DND-41 (cell line): ENCODE results near the gene PBOV1.

Source experiments
- ATAC-seq: fragments of 200-7000 bp; cut with Tn5 transposase; 3 replicates; pipeline ENCODE4 v1.9.1; 2021; ENCODE audit warnings: low read depth; ENCODE audit not compliant: insufficient read depth
- DNase-seq: peaks from one replicate; pipeline ENCODE4 v3.0.0-alpha.2; 2020
- H2AFZ ChIP-seq: 2 replicates; pipeline ENCODE4 v1.6.0; 2012; ENCODE audit warnings: low read depth, low read length
- H3K27ac ChIP-seq: 2 replicates; pipeline ENCODE4 v1.5.1; 2012; ENCODE audit warnings: low read length, inconsistent platforms
- H3K27me3 ChIP-seq: fragments of 200-600 bp; sonication (generic); 2 replicates; pipeline ENCODE4 v1.6.0; 2012; ENCODE audit warnings: low read length, mild to moderate bottlenecking, inconsistent platforms; ENCODE audit not compliant: insufficient read depth, poor library complexity
- H3K36me3 ChIP-seq: 2 replicates; pipeline ENCODE4 v1.5.1; 2012; ENCODE audit warnings: low read length, inconsistent platforms; ENCODE audit not compliant: insufficient read depth
- H3K4me1 ChIP-seq: 2 replicates; pipeline ENCODE4 v1.5.1; 2012; ENCODE audit warnings: mild to moderate bottlenecking, low read length; ENCODE audit not compliant: insufficient read depth
- H3K4me2 ChIP-seq: 2 replicates; pipeline ENCODE4 v1.6.0; 2012; ENCODE audit warnings: mild to moderate bottlenecking, moderate library complexity, low read length, inconsistent platforms; ENCODE audit not compliant: insufficient read depth
- H3K4me3 ChIP-seq, 2 experiments: fragments of 200-600 bp in 1 of 2; shearing (Covaris generic) in 1 of 2; 2 replicates each; pipeline ENCODE4 v1.5.1; 2012 to 2016; ENCODE audit warnings: inconsistent platforms in 2 of 2, low read length in 2 of 2, mild to moderate bottlenecking in 2 of 2, low read depth in 1 of 2, moderate library complexity in 1 of 2
- H3K79me2 ChIP-seq: 2 replicates; pipeline ENCODE4 v1.6.0; 2012; ENCODE audit warnings: low read length, inconsistent platforms; ENCODE audit not compliant: insufficient read depth
- H3K9ac ChIP-seq: 2 replicates; pipeline ENCODE4 v1.6.0; 2012; ENCODE audit warnings: low read depth, mild to moderate bottlenecking, inconsistent platforms, low read length, moderate library complexity
- H3K9me3 ChIP-seq: 2 replicates; pipeline ENCODE4 v1.5.1; 2012; ENCODE audit warnings: low read length, moderate library complexity, mild to moderate bottlenecking, inconsistent platforms; ENCODE audit not compliant: insufficient read depth, severe bottlenecking
- H4K20me1 ChIP-seq: 2 replicates; pipeline ENCODE4 v1.6.0; 2012; ENCODE audit warnings: low read length; ENCODE audit not compliant: insufficient read depth
- CTCF ChIP-seq: IDR thresholded peaks from 2 replicates; pipeline ENCODE4 v1.5.1; 2012; ENCODE audit warnings: borderline replicate concordance, low read length, moderate library complexity, mild to moderate bottlenecking; ENCODE audit not compliant: poor library complexity, severe bottlenecking; ENCODE audit errors: extremely low read depth
- EZH2 ChIP-seq: IDR thresholded peaks from 3 replicates; pipeline ENCODE4 v1.6.1; 2012; ENCODE audit warnings: borderline replicate concordance, low read depth, mild to moderate bottlenecking, moderate library complexity, low read length, inconsistent platforms; ENCODE audit not compliant: severe bottlenecking

Gene PBOV1

GRCh38 chr6:138230759-138231380, 12.6 kb upstream of the PBOV1 start:
- H3K4me2 ChIP-seq, result no peak overlapping the region

GRCh38 chr6:138230221-138230620, 11.9 kb upstream of the PBOV1 start:
- no peak for TF ChIP-seq CTCF
- no peak for TF ChIP-seq EZH2
- Histone ChIP-seq H3K27ac (no peak overlapping the region), H2AFZ (no peak overlapping the region), H3K4me2 (no peak overlapping the region), H3K4me3 (no peak overlapping the region), H3K4me1 (no peaks in the 10 kb centered on the region), H4K20me1 (no peaks in the 10 kb centered on the region), H3K9me3 (no peaks in the 10 kb centered on the region), H3K36me3 (no peaks in the 10 kb centered on the region), H3K79me2 (no peaks in the 10 kb centered on the region), H3K27me3 (peaks cover 7% of the 10 kb centered on the region), H3K9ac (no peak overlapping the region)
- ATAC-seq (no peak), DNase-seq (no peak)

More at GRCh38 chr6:138230759-138231380, 12.6 kb upstream of the PBOV1 start:
- no peaks in the 10 kb centered on the region for H3K79me2 ChIP-seq
- H3K4me1 ChIP-seq, result no peaks in the 10 kb centered on the region
- H2AFZ ChIP-seq, result no peak overlapping the region
- no peaks in the 10 kb centered on the region for H3K36me3 ChIP-seq
- DNase-seq (no peak), ATAC-seq (no peak)
- H3K27ac ChIP-seq, result no peak overlapping the region
- no peak overlapping the region for H3K9ac ChIP-seq
- H4K20me1 ChIP-seq, result no peaks in the 10 kb centered on the region
- no peaks in the 10 kb centered on the region for H3K9me3 ChIP-seq
- H3K4me3 ChIP-seq, result no peak overlapping the region
- TF ChIP-seq CTCF, result no peak
- TF ChIP-seq EZH2, result no peak
- peaks cover 7% of the 10 kb centered on the region for H3K27me3 ChIP-seq

- Histone ChIP-seq H3K27me3 (peaks cover 7% of the 10 kb centered on the region), H4K20me1 (no peaks in the 10 kb centered on the region), H3K36me3 (no peaks in the 10 kb centered on the region), H3K4me2 (no peak overlapping the region), H3K79me2 (no peaks in the 10 kb centered on the region), H2AFZ (no peak overlapping the region), H3K27ac (no peak overlapping the region), H3K9me3 (no peaks in the 10 kb centered on the region), H3K9ac (no peak overlapping the region), H3K4me3 (no peak overlapping the region), H3K4me1 (no peaks in the 10 kb centered on the region)
- ATAC-seq, result no peak
- no peak for TF ChIP-seq EZH2
- TF ChIP-seq CTCF, result no peak
- no peak for DNase-seq
Observed at GRCh38 chr6:138229663-138230179, 11.4 kb upstream of the PBOV1 start.

GRCh38 chr6:138229072-138229471, 10.8 kb upstream of the PBOV1 start:
- Histone ChIP-seq H3K4me3 (no peak overlapping the region), H3K4me1 (no peaks in the 10 kb centered on the region), H3K9ac (no peak overlapping the region), H3K4me2 (no peak overlapping the region), H3K27me3 (peaks cover 10% of the 10 kb centered on the region), H3K27ac (no peak overlapping the region), H4K20me1 (no peaks in the 10 kb centered on the region), H3K79me2 (no peaks in the 10 kb centered on the region), H3K36me3 (no peaks in the 10 kb centered on the region), H2AFZ (no peak overlapping the region), H3K9me3 (no peaks in the 10 kb centered on the region)
- DNase-seq (no peak), ATAC-seq (no peak)
- TF ChIP-seq CTCF (no peak), EZH2 (no peak)
